PC-9 (cell line): ENCODE measurements around the gene GZMB.

ENCODE experiments used
- EZH2 ChIP-seq: fragments of 200-600 bp; sonication (generic); IDR thresholded peaks from 2 replicates; pipeline ENCODE4 v1.8.0; 2017; ENCODE audit warnings: antibody characterized with exemption, low read depth
- TF ChIP-seq, protein P1 (sequence below): fragments of 200-600 bp; sonication (generic); conservative IDR thresholded peaks from 2 replicates; pipeline ENCODE4 v1.6.1; 2017; ENCODE audit warnings: mixed run types, antibody characterized with exemption, mild to moderate bottlenecking, moderate library complexity

GRCh38 chr14:24680516-24680915, 46.5 kb upstream of the GZMB start:
- TF ChIP-seq EZH2 = no peak
- TF ChIP-seq, protein P1, sequence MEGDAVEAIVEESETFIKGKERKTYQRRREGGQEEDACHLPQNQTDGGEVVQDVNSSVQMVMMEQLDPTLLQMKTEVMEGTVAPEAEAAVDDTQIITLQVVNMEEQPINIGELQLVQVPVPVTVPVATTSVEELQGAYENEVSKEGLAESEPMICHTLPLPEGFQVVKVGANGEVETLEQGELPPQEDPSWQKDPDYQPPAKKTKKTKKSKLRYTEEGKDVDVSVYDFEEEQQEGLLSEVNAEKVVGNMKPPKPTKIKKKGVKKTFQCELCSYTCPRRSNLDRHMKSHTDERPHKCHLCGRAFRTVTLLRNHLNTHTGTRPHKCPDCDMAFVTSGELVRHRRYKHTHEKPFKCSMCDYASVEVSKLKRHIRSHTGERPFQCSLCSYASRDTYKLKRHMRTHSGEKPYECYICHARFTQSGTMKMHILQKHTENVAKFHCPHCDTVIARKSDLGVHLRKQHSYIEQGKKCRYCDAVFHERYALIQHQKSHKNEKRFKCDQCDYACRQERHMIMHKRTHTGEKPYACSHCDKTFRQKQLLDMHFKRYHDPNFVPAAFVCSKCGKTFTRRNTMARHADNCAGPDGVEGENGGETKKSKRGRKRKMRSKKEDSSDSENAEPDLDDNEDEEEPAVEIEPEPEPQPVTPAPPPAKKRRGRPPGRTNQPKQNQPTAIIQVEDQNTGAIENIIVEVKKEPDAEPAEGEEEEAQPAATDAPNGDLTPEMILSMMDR = no peak
